Fibroblast of mammary gland (primary cell): ENCODE results near the gene ADAM10.

Experiments used
- DNase-seq: peaks from one replicate; pipeline ENCODE4 v3.0.0-alpha.2; 2010; ENCODE audit warnings: low read depth
- H3K4me3 ChIP-seq: 2 replicates; pipeline ENCODE4 v1.5.1; 2011; ENCODE audit warnings: low read depth, mild to moderate bottlenecking, low read length, moderate library complexity; ENCODE audit not compliant: control insufficient read depth
- TF ChIP-seq, protein P1 (sequence below): conservative IDR thresholded peaks from 2 replicates; pipeline ENCODE4 v1.5.1; 2011; ENCODE audit warnings: low read depth, low read length, inconsistent platforms; ENCODE audit not compliant: control insufficient read depth, insufficient read depth

Gene ADAM10

DNA sequence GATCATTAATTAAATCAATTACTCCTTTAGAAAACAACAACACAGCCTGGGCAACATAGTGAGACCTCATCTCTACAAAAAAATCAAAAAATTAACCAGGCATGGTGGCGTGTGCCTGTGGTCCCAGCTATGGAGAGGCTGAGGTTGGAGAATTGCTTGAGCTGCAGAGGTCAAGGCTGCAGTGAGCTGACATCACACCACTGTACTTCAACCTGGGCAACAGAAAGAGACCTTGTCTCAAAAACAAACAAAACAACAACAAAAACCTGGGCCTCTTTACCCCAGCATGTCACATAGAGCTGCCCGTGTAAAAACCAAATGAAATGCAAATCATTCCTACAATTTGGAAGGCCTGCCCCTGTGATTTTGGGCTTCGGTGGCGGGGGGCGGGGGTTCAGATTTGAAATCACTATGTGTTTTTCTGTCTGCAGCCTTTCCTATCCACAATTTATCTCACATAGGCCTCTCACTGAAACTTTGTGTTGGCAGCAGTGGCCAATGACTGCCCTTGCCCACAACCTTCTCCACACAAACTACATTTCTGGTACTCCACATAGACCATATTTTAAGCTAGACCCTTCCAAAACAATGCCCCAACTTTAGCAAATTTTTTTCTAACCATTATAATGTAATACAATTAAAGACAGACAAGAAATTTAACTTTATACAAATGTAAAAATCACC, 6.5 kb downstream of the ADAM10 start:
- no peak for DNase-seq
- no peak overlapping the region for H3K4me3 ChIP-seq
- TF ChIP-seq, protein P1, sequence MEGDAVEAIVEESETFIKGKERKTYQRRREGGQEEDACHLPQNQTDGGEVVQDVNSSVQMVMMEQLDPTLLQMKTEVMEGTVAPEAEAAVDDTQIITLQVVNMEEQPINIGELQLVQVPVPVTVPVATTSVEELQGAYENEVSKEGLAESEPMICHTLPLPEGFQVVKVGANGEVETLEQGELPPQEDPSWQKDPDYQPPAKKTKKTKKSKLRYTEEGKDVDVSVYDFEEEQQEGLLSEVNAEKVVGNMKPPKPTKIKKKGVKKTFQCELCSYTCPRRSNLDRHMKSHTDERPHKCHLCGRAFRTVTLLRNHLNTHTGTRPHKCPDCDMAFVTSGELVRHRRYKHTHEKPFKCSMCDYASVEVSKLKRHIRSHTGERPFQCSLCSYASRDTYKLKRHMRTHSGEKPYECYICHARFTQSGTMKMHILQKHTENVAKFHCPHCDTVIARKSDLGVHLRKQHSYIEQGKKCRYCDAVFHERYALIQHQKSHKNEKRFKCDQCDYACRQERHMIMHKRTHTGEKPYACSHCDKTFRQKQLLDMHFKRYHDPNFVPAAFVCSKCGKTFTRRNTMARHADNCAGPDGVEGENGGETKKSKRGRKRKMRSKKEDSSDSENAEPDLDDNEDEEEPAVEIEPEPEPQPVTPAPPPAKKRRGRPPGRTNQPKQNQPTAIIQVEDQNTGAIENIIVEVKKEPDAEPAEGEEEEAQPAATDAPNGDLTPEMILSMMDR, result no peak

DNA sequence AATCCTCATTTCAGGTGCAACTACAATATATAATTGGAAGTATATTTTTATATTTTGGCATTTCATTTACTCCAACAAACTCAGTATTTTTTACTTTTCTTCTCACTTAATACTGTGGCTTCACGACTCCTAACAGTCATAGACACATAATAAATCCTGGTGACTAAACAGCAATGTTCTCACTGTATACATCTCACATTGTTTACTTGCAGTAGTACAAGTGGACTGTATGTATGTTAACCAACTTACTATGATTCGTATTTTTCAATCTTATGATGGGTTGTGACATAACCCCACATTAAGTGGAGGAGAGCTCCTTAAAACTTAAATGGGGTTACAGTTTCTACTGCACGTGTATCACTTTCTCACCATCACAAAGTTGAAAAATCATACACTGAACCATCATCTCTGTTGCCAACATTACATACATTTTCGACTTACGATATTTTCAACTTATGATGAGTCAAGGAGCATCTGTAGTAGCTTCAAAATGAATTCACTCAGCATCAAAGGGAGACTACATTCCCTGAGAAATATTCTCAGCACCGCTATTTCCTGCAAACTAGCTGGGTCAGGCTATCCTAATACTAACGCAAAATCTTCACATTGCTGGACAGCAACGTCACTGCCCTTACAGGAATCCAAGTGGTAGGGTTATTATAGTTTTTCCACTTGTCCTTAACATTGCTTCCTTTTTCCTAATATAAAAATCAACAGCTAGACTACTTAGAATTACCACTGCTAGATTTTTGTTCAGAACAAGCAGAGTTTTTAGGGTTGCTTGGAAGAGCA, 7.3 kb downstream of the ADAM10 start:
- DNase-seq, result peak; percentile 44
- no peak overlapping the region for H3K4me3 ChIP-seq
- TF ChIP-seq, protein P1, result no peak

DNA sequence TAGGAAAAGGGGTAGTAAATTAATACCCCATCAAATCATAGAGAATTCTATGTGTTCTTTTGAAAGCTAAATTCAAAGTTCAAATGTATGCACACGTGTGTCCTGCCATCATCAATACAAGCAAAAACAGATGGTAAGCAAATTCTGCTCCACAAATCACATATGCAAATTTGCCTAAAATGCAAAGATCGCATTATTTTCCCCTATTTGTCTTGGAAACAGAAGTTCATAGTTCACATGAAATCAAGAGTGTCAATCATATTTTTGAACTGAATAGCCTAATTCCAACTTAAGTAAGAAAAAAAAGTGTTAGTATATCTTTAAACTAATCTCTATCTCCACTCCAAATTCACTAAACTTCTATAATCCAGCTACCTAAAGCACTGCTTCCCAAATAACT, 8.5 kb downstream of the ADAM10 start:
- no peak for DNase-seq
- H3K4me3 ChIP-seq, result no peak overlapping the region
- TF ChIP-seq, protein P1, result no peak

DNA sequence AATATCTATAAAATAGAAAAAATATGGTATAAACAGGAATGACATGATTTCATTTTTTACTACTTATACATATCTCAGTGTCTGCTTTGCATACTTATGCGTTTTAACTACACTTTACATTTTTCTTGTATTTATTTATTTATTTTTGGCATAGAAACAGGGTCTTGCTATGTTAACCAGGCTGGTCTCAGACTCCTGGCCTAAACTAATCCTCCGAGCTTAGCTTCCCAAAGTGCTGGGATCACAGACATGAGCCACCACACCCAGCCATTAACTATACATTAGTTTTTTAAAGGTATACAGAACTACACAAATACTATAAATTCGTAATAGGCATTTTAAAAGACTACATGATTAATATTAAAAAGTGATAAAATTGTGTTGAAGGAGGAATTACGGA, 9.1 kb downstream of the ADAM10 start:
- TF ChIP-seq, protein P1, result no peak
- DNase-seq, result no peak
- H3K4me3 ChIP-seq, result no peak overlapping the region

DNA sequence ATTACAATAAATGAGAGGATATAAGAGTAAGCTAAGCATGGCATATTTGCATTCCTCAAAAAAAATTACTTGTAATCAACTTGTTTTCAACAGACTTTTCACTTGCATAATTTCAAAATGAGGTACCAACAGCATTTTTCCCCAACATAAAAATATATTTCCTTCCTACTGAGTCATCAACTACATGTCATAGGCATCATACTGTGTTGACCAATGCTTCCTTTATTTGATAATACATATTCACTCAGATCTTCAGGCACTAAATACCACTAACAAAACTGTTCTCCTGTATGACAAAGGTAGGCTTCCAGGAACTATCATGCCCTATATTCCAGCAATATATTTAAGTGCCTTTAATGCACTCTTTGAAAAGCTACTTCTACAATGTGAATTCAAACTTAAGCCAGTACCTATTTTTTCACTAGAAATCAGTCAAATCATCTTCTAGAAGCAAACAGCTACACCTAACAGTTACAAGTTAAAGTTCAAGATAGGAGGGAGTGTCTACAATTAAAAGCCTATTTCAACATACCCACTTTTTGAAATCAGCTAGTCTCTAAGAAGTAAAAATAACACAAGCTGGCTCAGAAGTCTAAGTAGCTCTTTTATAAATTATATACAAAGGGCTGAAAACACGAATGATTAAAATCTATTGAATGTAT, 11.3 kb downstream of the ADAM10 start:
- peak; percentile 52 for DNase-seq
- TF ChIP-seq, protein P1, result no peak
- H3K4me3 ChIP-seq, result no peak overlapping the region

DNA sequence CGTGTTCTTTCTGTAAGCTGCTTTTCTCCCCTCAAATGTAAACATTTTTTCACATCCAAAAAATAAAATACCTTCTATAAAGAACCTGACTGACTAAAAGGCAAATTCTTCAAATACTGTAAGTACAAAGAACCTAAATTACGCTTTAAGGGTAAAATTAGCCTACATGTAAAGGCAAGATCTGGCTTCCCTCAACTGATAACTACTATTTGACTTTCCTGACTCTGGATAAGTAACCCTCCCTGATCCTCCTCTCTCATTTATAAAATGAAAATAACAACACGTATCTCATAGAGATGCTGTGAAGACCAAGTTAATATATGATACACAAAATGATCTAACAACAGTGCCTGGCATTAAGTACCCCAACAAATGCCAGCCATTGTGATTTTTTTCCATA, 12.2 kb downstream of the ADAM10 start:
- TF ChIP-seq, protein P1, result no peak
- DNase-seq, result no peak
- H3K4me3 ChIP-seq, result no peak overlapping the region
